Osteoblast (primary cell): ENCODE results near the gene TSPAN3. TPM values are rescaled to one million over a fixed set of nuclear protein-coding genes. Genes with fewer than 3 reads are reported as not detected.
A peak's percentile ranks its signal among the peaks of the same experiment; 100 is the strongest.

Experiments
- DNase-seq: peaks from one replicate; pipeline ENCODE4 v3.0.0; 2011; ENCODE audit warnings: low spot score, mixed read lengths; ENCODE audit not compliant: insufficient read length; ENCODE audit errors: missing footprints
- H2AFZ ChIP-seq: 2 replicates; pipeline ENCODE4 v1.6.0; 2011; ENCODE audit warnings: mild to moderate bottlenecking, low read length
- H3K27ac ChIP-seq: 2 replicates; pipeline ENCODE4 v1.5.1; 2011; ENCODE audit warnings: mild to moderate bottlenecking, low read depth, low read length, moderate library complexity
- H3K27me3 ChIP-seq: 2 replicates; pipeline ENCODE4 v1.6.0; 2012; ENCODE audit warnings: mild to moderate bottlenecking, control low read depth, inconsistent platforms, low read length, moderate library complexity; ENCODE audit not compliant: insufficient read depth
- H3K36me3 ChIP-seq: 2 replicates; pipeline ENCODE4 v1.5.1; 2011; ENCODE audit warnings: mild to moderate bottlenecking, low read length, control low read depth, moderate library complexity; ENCODE audit not compliant: insufficient read depth
- H3K4me1 ChIP-seq: 2 replicates; pipeline ENCODE4 v1.5.1; 2011; ENCODE audit warnings: mild to moderate bottlenecking, low read length, control low read depth, moderate library complexity; ENCODE audit not compliant: insufficient read depth
- H3K4me2 ChIP-seq: 2 replicates; pipeline ENCODE4 v1.6.0; 2011; ENCODE audit warnings: mild to moderate bottlenecking, low read length; ENCODE audit not compliant: insufficient read depth
- H3K4me3 ChIP-seq: fragments of 200-600 bp; sonication (generic); 3 replicates; pipeline ENCODE4 v1.5.1; 2012; ENCODE audit warnings: mild to moderate bottlenecking, low read length, inconsistent platforms; ENCODE audit not compliant: insufficient read depth
- H3K79me2 ChIP-seq: 2 replicates; pipeline ENCODE4 v1.6.0; 2012; ENCODE audit warnings: mild to moderate bottlenecking, low read length, control low read depth, inconsistent platforms; ENCODE audit not compliant: insufficient read depth
- H3K9me3 ChIP-seq: 2 replicates; pipeline ENCODE4 v1.5.1; 2011; ENCODE audit warnings: low read depth, low read length, control low read depth
- H4K20me1 ChIP-seq: 2 replicates; pipeline ENCODE4 v1.6.0; 2012; ENCODE audit warnings: mild to moderate bottlenecking, low read length, control low read depth; ENCODE audit not compliant: insufficient read depth
- CTCF ChIP-seq: IDR thresholded peaks from 2 replicates; pipeline ENCODE4 v1.5.1; 2011; ENCODE audit warnings: mild to moderate bottlenecking, low read depth, low read length, moderate library complexity; ENCODE audit errors: extremely low read depth
- total RNA-seq: library from RNA; depleted of rRNA; stranded (reverse); fragments of >200 nt; gene quantifications from 2 replicates; pipeline ENCODE4 v1.2.3, GENCODE V29; 2012

The TSPAN3 gene
- total RNA-seq, result 203 and 235 TPM in 2 replicates

GRCh38 chr15:77070495-77071304 lies at the start of gene TSPAN3:
TSS of gene TSPAN3 (minus strand) at chr15:77071109. CDS start at chr15:77070954, 155 bp downstream.
- Histone ChIP-seq H3K4me1 (peaks cover 26% of the 10 kb centered on the region), H3K27me3 (peaks cover 12% of the 10 kb centered on the region)
- TF ChIP-seq CTCF, result no peak

GRCh38 chr15:77120576-77120975 lies 49.7 kb upstream of the TSPAN3 start:
- H3K4me1 ChIP-seq, result peaks cover 18% of the 10 kb centered on the region
- no peak overlapping the region for H2AFZ ChIP-seq
- H3K79me2 ChIP-seq, result peaks cover 47% of the 10 kb centered on the region
- no peaks in the 10 kb centered on the region for H3K9me3 ChIP-seq
- H3K27me3 ChIP-seq, result no peaks in the 10 kb centered on the region
- no peaks in the 10 kb centered on the region for H3K36me3 ChIP-seq
- H3K4me2 ChIP-seq, result no peak overlapping the region
- no peak for DNase-seq
- peaks cover 14% of the 10 kb centered on the region for H4K20me1 ChIP-seq
- no peak for TF ChIP-seq CTCF
- H3K27ac ChIP-seq, result no peak overlapping the region
- no peak overlapping the region for H3K4me3 ChIP-seq

More at GRCh38 chr15:77070495-77071304, at the start of gene TSPAN3:
- no peaks in the 10 kb centered on the region for H3K36me3 ChIP-seq
- H2AFZ ChIP-seq, result peak within 1 kb of the TSS; percentile 71
- DNase-seq, result peak; percentile 97
- H3K4me3 ChIP-seq, result peak within 1 kb of the TSS; percentile 82
- H3K9me3 ChIP-seq, result no peaks in the 10 kb centered on the region
- H3K79me2 ChIP-seq, result peaks cover 44% of the 10 kb centered on the region
- peaks cover 27% of the 10 kb centered on the region for H4K20me1 ChIP-seq
- peak within 1 kb of the TSS; percentile 46 for H3K27ac ChIP-seq
- H3K4me2 ChIP-seq, result peak within 1 kb of the TSS; percentile 87

- Histone ChIP-seq H3K36me3 (peaks cover 5% of the 10 kb centered on the region), H3K4me3 (no peak overlapping the region), H3K27me3 (no peaks in the 10 kb centered on the region), H3K4me2 (peak overlapping the region; percentile 37), H4K20me1 (peaks cover 14% of the 10 kb centered on the region), H3K9me3 (no peaks in the 10 kb centered on the region), H2AFZ (no peak overlapping the region), H3K27ac (peak overlapping the region; percentile 30), H3K4me1 (peaks cover 18% of the 10 kb centered on the region), H3K79me2 (peaks cover 44% of the 10 kb centered on the region)
- TF ChIP-seq CTCF, result no peak
- no peak for DNase-seq
These were observed 48.5 kb upstream of the TSPAN3 start for GRCh38 chr15:77119446-77119845.

GRCh38 chr15:77118882-77119321 lies 48.0 kb upstream of the TSPAN3 start:
- H3K4me1 ChIP-seq, result peaks cover 18% of the 10 kb centered on the region
- peaks cover 14% of the 10 kb centered on the region for H4K20me1 ChIP-seq
- no peaks in the 10 kb centered on the region for H3K9me3 ChIP-seq
- TF ChIP-seq CTCF, result peak; percentile 87
- no peak for DNase-seq
- H3K27me3 ChIP-seq, result no peaks in the 10 kb centered on the region
- H3K4me3 ChIP-seq, result no peak overlapping the region
- H3K4me2 ChIP-seq, result peak overlapping the region; percentile 37
- peaks cover 42% of the 10 kb centered on the region for H3K79me2 ChIP-seq
- H3K36me3 ChIP-seq, result peaks cover 11% of the 10 kb centered on the region
- no peak overlapping the region for H2AFZ ChIP-seq
- peak overlapping the region; percentile 30 for H3K27ac ChIP-seq
